ENCODE results near the gene TAB3. TPM values are rescaled to one million over a fixed set of nuclear protein-coding genes. Genes with fewer than 3 reads are reported as not detected.

TAB3 gene
- total RNA-seq, 4 donors from 2014 or later = 21.2 to 51.2 (median 39.2) TPM

DNA sequence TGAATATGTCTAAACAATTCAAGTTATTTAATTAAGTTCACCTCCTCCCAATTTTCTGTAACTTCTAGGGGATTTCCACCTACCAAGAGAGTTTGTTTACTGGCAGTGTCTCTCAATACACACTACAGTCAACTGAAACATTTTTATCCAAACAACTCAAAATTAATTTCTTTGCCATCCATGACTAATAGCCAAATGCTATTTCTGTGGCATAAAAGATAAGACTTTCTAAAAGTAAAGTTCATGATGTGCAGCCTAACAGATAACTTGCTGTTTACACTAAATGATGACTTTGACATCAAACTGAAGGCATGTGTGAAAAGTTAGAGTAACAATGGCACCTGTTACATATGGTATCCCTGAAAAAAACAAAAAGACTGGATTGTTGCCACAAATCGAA, 7.3 kb downstream of the TAB3 start:
- TF ChIP-seq, protein P1, sequence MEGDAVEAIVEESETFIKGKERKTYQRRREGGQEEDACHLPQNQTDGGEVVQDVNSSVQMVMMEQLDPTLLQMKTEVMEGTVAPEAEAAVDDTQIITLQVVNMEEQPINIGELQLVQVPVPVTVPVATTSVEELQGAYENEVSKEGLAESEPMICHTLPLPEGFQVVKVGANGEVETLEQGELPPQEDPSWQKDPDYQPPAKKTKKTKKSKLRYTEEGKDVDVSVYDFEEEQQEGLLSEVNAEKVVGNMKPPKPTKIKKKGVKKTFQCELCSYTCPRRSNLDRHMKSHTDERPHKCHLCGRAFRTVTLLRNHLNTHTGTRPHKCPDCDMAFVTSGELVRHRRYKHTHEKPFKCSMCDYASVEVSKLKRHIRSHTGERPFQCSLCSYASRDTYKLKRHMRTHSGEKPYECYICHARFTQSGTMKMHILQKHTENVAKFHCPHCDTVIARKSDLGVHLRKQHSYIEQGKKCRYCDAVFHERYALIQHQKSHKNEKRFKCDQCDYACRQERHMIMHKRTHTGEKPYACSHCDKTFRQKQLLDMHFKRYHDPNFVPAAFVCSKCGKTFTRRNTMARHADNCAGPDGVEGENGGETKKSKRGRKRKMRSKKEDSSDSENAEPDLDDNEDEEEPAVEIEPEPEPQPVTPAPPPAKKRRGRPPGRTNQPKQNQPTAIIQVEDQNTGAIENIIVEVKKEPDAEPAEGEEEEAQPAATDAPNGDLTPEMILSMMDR (IDR thresholded peaks at IDR 0.05) = no peak

GRCh38 chrX:30881390-30881789, 7.7 kb downstream of the TAB3 start:
- no peak for DNase-seq
- intact Hi-C loops (cut with DNase I; ENCODE audit: low total_unique reads) = no loop called here
- no peaks in the 10 kb centered on the region for H3K9me3 ChIP-seq
- H3K4me3 ChIP-seq = no peak overlapping the region
- no peaks in the 10 kb centered on the region for H3K4me1 ChIP-seq
- peaks cover 0 to 2% of the 10 kb centered on the region in 2 donors for H3K27me3 ChIP-seq
- no peak overlapping the region for H3K27ac ChIP-seq
- TF ChIP-seq POLR2A (IDR thresholded peaks at IDR 0.05) = no peak
- TF ChIP-seq, protein P1 (IDR thresholded peaks at IDR 0.05) = no peak
- no peaks in the 10 kb centered on the region for H3K36me3 ChIP-seq

More for the DNA sequence above, 7.3 kb downstream of the TAB3 start:
- no peaks in the 10 kb centered on the region for H3K36me3 ChIP-seq
- no peaks in the 10 kb centered on the region for H3K9me3 ChIP-seq
- H3K4me1 ChIP-seq = no peaks in the 10 kb centered on the region
- H3K27me3 ChIP-seq = peaks cover 0 to 2% of the 10 kb centered on the region in 2 donors
- H3K27ac ChIP-seq = no peak overlapping the region
- no peak overlapping the region for H3K4me3 ChIP-seq
- no peak for DNase-seq
- intact Hi-C loops (cut with DNase I; ENCODE audit: low total_unique reads) = no loop called here

DNA sequence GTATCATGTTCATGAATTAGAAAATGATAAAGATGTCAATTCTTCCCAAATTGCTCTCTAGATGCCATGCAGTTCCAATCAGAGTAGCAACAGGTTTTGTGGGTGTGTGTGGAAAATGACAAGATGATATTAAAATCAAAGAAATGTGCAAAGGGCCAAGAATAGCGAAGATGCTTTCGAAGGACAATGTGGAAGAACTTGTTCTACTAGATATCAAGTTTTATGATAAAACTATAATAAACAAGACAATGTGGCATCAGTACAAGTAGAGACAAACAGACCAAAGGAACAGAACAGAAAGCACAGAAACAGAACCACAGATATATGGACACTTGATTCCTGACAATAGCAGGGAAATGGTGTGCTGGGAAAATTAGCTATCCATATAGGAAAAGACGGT, 9.0 kb downstream of the TAB3 start:
- no peak for TF ChIP-seq POLR2A (IDR thresholded peaks at IDR 0.05)
- TF ChIP-seq, protein P1 (IDR thresholded peaks at IDR 0.05) = no peak
- Histone ChIP-seq H3K4me3 (no peak overlapping the region), H3K9me3 (no peaks in the 10 kb centered on the region), H3K27ac (peak overlapping the region in 1 of 2 donors; percentile 20), H3K27me3 (peaks cover 0 to 2% of the 10 kb centered on the region in 2 donors), H3K36me3 (no peaks in the 10 kb centered on the region), H3K4me1 (no peaks in the 10 kb centered on the region)
- DNase-seq = no peak
- intact Hi-C loops (cut with DNase I; ENCODE audit: low total_unique reads) = no loop called here

DNA sequence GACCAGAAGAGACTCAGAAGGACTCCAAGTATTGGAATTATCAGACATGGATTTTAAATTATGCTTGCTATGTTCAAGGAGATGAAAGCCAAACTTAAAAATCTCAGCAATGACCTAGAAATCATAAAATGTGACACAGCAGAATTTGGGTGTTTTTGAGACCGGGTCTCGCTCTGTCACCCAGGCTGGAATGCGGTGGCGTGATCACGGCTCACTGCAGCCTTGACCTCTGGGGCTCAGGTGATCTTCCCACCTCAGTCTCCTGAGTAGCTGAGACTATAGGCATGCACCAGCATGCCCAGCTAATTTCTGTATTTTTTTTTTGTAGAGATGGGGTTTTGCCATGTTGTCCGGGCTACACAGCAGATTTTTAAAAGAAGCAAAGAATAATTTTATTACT, 12.7 kb downstream of the TAB3 start:
- Histone ChIP-seq H3K4me3 (no peak overlapping the region), H3K9me3 (no peaks in the 10 kb centered on the region), H3K27ac (no peak overlapping the region), H3K36me3 (no peaks in the 10 kb centered on the region), H3K4me1 (no peaks in the 10 kb centered on the region), H3K27me3 (no peaks in the 10 kb centered on the region)
- intact Hi-C loops (cut with DNase I; ENCODE audit: low total_unique reads) = no loop called here
- no peak for TF ChIP-seq POLR2A (IDR thresholded peaks at IDR 0.05)
- TF ChIP-seq, protein P1 (IDR thresholded peaks at IDR 0.05) = no peak
- no peak for DNase-seq

- Histone ChIP-seq H3K36me3 (no peaks in the 10 kb centered on the region), H3K9me3 (no peaks in the 10 kb centered on the region), H3K4me1 (no peaks in the 10 kb centered on the region), H3K27me3 (no peaks in the 10 kb centered on the region), H3K4me3 (no peak overlapping the region), H3K27ac (no peak overlapping the region)
- intact Hi-C loops (cut with DNase I; ENCODE audit: low total_unique reads) = no loop called here
- no peak for TF ChIP-seq POLR2A (IDR thresholded peaks at IDR 0.05)
- TF ChIP-seq, protein P1 (IDR thresholded peaks at IDR 0.05) = no peak
- DNase-seq = no peak
Measured at GRCh38 chrX:30875957-30876356, 13.1 kb downstream of the TAB3 start.
